HepG2 (cell line): ENCODE data around the gene RBPJ. TPM values are rescaled to one million over a fixed set of nuclear protein-coding genes. Genes with fewer than 3 reads are reported as not detected.
A peak's percentile ranks its signal among the peaks of the same experiment; 100 is the strongest.

Experiments
- ARNT ChIP-seq: fragments of 450-650 bp; IDR thresholded peaks from 2 replicates; pipeline ENCODE4 v1.6.1; 2017
- GABPB1 ChIP-seq: IDR thresholded peaks from 2 replicates; pipeline ENCODE4 v1.6.1; 2016; ENCODE audit warnings: mild to moderate bottlenecking, missing genetic modification reagents, moderate library complexity, missing compliant biosample characterization
- GATAD2A ChIP-seq: IDR thresholded peaks from 2 replicates; pipeline ENCODE4 v1.6.1; 2016
- KDM2A ChIP-seq: sonication (generic); formaldehyde crosslinking; IDR thresholded peaks from 2 replicates; pipeline ENCODE4 v1.4.0; 2020; ENCODE audit warnings: low read depth, missing genetic modification reagents, borderline replicate concordance
- KDM5A ChIP-seq: fragments of 200-600 bp; sonication (generic); IDR thresholded peaks from 2 replicates; pipeline ENCODE4 v1.7.0; 2018; ENCODE audit warnings: antibody characterized with exemption, mild to moderate bottlenecking, low read length, borderline replicate concordance
- KLF11 ChIP-seq: IDR thresholded peaks from 2 replicates; pipeline ENCODE4 v1.6.1; 2016; ENCODE audit warnings: missing compliant biosample characterization
- MTA1 ChIP-seq: sonication (generic); formaldehyde crosslinking; IDR thresholded peaks from 2 replicates; pipeline ENCODE4 v1.4.0; 2020; ENCODE audit warnings: missing genetic modification reagents, mild to moderate bottlenecking, borderline replicate concordance
- NONO ChIP-seq, 2 experiments: fragments of 450-650 bp in 1 of 2; sonication (generic) in 1 of 2; formaldehyde crosslinking in 1 of 2; IDR thresholded peaks in 1 of 2; conservative IDR thresholded peaks in 1 of 2; 2 replicates each; pipeline versions ENCODE4 v1.6.1 to v1.8.0; 2017 to 2022; ENCODE audit warnings: mild to moderate bottlenecking in 1 of 2, missing genetic modification reagents in 1 of 2, moderate library complexity in 1 of 2
- NPAS2 ChIP-seq: sonication (generic); formaldehyde crosslinking; IDR thresholded peaks from 2 replicates; pipeline ENCODE4 v1.8.0; 2022; ENCODE audit warnings: mild to moderate bottlenecking, missing genetic modification reagents, borderline replicate concordance
- PHF8 ChIP-seq: sonication (generic); formaldehyde crosslinking; IDR thresholded peaks from 2 replicates; pipeline ENCODE4 v1.5.0; 2020; ENCODE audit warnings: missing genetic modification reagents
- RAD51 ChIP-seq: fragments of 450-650 bp; IDR thresholded peaks from 2 replicates; pipeline ENCODE4 v1.6.1; 2016; ENCODE audit warnings: borderline replicate concordance
- SMYD3 ChIP-seq: sonication (generic); formaldehyde crosslinking; IDR thresholded peaks from 2 replicates; pipeline ENCODE4 v1.8.1; 2023; ENCODE audit warnings: mild to moderate bottlenecking, missing genetic modification reagents
- SPEN ChIP-seq: sonication (generic); formaldehyde crosslinking; IDR thresholded peaks from 2 replicates; pipeline ENCODE4 v1.5.1; 2020; ENCODE audit warnings: low read depth, mild to moderate bottlenecking, missing genetic modification reagents
- STAG1 ChIP-seq: sonication (generic); formaldehyde crosslinking; IDR thresholded peaks from 2 replicates; pipeline ENCODE4 v1.4.0; 2020; ENCODE audit warnings: missing genetic modification reagents
- TMF1 ChIP-seq: sonication (generic); formaldehyde crosslinking; IDR thresholded peaks from 2 replicates; pipeline ENCODE4 v1.8.1; 2022; ENCODE audit warnings: low read depth, missing genetic modification reagents
- ZFY ChIP-seq: sonication (generic); formaldehyde crosslinking; IDR thresholded peaks from 2 replicates; pipeline ENCODE4 v1.4.0; 2020; ENCODE audit warnings: missing genetic modification reagents
- ZNF354B ChIP-seq: sonication (generic); formaldehyde crosslinking; IDR thresholded peaks from 2 replicates; pipeline ENCODE4 v1.8.0; 2022; ENCODE audit warnings: mild to moderate bottlenecking, missing genetic modification reagents
- ZNF431 ChIP-seq: sonication (generic); formaldehyde crosslinking; IDR thresholded peaks from 2 replicates; pipeline ENCODE4 v1.9.0; 2022; ENCODE audit warnings: missing genetic modification reagents, low read depth, mild to moderate bottlenecking, borderline replicate concordance
- ZNF674 ChIP-seq: sonication (generic); formaldehyde crosslinking; IDR thresholded peaks from 2 replicates; pipeline ENCODE4 v1.5.0; 2020; ENCODE audit warnings: low read depth, mild to moderate bottlenecking, missing genetic modification reagents
- ZNF790 ChIP-seq: sonication (generic); formaldehyde crosslinking; IDR thresholded peaks from 2 replicates; pipeline ENCODE4 v1.8.0; 2022; ENCODE audit warnings: missing genetic modification reagents, mild to moderate bottlenecking, borderline replicate concordance
- polyA plus RNA-seq, 8 experiments: library from polyadenylated mRNA; depleted of rRNA in 3 of 8; stranded (reverse) in 7 of 8; unstranded in 1 of 8; fragments of >200 nt; fragmentation: Illumina TruSeq in 4 of 8; extraction: Trizol in 4 of 8; gene quantifications; 2 replicates each; pipeline versions ENCODE4 v1.2.1 to v1.2.3, GENCODE V29; 2011 to 2016; ENCODE audit warnings: low read depth in 4 of 8, missing spikeins in 1 of 8, mixed read lengths in 1 of 8; ENCODE audit not compliant: insufficient read depth in 1 of 8
- total RNA-seq, 5 experiments: library from RNA; depleted of rRNA; stranded (reverse); fragments of >200 nt; fragmentation: Illumina TruSeq; extraction: Trizol; gene quantifications; 2 replicates each; pipeline ENCODE4 v1.2.3, GENCODE V29; 2016; ENCODE audit warnings: low read depth in 1 of 5
- TF ChIP-seq, protein P1 (sequence below): sonication (generic); formaldehyde crosslinking; IDR thresholded peaks from 2 replicates; pipeline ENCODE4 v1.4.0; 2020; ENCODE audit warnings: missing genetic modification reagents
- TF ChIP-seq, protein P2 (sequence below): sonication (generic); formaldehyde crosslinking; IDR thresholded peaks from 2 replicates; pipeline ENCODE4 v1.8.0; 2022; ENCODE audit warnings: mild to moderate bottlenecking, missing genetic modification reagents
- TF ChIP-seq, protein P3 (sequence below): sonication (generic); formaldehyde crosslinking; IDR thresholded peaks from 2 replicates; pipeline ENCODE4 v1.4.0; 2020; ENCODE audit warnings: missing genetic modification reagents
- TF ChIP-seq, protein P4 (sequence below): sonication (generic); formaldehyde crosslinking; IDR thresholded peaks from 2 replicates; pipeline ENCODE4 v1.4.0; 2020; ENCODE audit warnings: missing genetic modification reagents, borderline replicate concordance

RBPJ gene
- total and polyA plus RNA-seq, 2 of the 13 experiments (the other 11 are each of a cell fraction or from before 2014, with no cell fraction given): 25.9 to 33.2 TPM

DNA sequence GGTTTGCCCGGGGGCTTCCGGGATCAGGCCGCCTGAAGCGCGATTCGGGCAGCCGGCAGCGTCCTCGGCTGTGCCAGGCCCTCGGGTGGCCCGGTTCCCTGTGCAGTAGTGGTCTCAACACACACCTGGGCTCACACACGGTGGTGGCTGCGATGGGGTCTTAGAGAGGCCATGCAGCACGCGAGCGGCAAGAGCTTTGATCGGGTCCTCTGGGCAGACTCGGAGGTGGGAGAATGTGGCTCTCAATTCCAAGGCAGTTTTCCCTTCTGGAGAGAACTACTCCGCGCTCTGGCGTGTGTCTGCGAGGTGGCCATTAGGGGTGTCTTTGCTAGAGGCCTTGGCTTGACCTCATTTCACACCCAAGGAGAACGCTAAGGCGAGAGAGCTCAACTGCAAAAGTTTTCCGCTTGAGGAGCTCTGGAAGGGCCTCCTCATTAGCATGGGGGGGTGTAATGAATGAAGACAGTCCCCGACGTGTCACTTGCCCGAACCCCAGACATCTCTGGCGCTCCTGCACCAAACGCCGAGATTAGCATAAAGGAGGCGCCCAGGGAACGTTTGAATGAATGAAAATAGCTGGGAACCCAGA is 771 bp upstream of the RBPJ start (continued):
- TF ChIP-seq KDM5A (0 out of 2 replicates have a peak, but pooled peaks have one; percentile 6), PHF8 (CRISPR knock-in tag) (0 out of 2 replicates have a peak, but pooled peaks have one; percentile 14), SPEN (CRISPR knock-in tag) (no peak), GABPB1 (peak; percentile 6; the same call in 1 of the 2 replicates), MTA1 (CRISPR knock-in tag) (peak; percentile 8; the same call in 1 of the 2 replicates), ZNF354B (CRISPR knock-in tag) (no peak), STAG1 (CRISPR knock-in tag) (no peak), ARNT (no peak), ZNF790 (CRISPR knock-in tag) (no peak), SMYD3 (CRISPR knock-in tag) (peak; percentile 57; the same call in 1 of the 2 replicates), ZNF674 (no peak), TMF1 (0 out of 2 replicates have a peak, but pooled peaks have one; percentile 22), ZNF431 (CRISPR knock-in tag) (no peak), RAD51 (no peak), GATAD2A (no peak), KLF11 (no peak), NPAS2 (CRISPR knock-in tag) (no peak), KDM2A (CRISPR knock-in tag) (no peak), NONO (IDR thresholded peaks at IDR 0.05) (no peak), NONO (CRISPR knock-in tag; conservative IDR thresholded peaks at IDR 0.05) (no peak), ZFY (CRISPR knock-in tag) (peak; percentile 51)
- TF ChIP-seq, protein P1, sequence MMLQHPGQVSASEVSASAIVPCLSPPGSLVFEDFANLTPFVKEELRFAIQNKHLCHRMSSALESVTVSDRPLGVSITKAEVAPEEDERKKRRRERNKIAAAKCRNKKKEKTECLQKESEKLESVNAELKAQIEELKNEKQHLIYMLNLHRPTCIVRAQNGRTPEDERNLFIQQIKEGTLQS: no peak
- TF ChIP-seq, protein P2, sequence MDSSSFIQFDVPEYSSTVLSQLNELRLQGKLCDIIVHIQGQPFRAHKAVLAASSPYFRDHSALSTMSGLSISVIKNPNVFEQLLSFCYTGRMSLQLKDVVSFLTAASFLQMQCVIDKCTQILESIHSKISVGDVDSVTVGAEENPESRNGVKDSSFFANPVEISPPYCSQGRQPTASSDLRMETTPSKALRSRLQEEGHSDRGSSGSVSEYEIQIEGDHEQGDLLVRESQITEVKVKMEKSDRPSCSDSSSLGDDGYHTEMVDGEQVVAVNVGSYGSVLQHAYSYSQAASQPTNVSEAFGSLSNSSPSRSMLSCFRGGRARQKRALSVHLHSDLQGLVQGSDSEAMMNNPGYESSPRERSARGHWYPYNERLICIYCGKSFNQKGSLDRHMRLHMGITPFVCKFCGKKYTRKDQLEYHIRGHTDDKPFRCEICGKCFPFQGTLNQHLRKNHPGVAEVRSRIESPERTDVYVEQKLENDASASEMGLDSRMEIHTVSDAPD (CRISPR knock-in tag): peak; percentile 55; the same call in 1 of the 2 replicates
- TF ChIP-seq, protein P3, sequence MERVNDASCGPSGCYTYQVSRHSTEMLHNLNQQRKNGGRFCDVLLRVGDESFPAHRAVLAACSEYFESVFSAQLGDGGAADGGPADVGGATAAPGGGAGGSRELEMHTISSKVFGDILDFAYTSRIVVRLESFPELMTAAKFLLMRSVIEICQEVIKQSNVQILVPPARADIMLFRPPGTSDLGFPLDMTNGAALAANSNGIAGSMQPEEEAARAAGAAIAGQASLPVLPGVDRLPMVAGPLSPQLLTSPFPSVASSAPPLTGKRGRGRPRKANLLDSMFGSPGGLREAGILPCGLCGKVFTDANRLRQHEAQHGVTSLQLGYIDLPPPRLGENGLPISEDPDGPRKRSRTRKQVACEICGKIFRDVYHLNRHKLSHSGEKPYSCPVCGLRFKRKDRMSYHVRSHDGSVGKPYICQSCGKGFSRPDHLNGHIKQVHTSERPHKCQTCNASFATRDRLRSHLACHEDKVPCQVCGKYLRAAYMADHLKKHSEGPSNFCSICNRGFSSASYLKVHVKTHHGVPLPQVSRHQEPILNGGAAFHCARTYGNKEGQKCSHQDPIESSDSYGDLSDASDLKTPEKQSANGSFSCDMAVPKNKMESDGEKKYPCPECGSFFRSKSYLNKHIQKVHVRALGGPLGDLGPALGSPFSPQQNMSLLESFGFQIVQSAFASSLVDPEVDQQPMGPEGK (CRISPR knock-in tag): 0 out of 2 replicates have a peak, but pooled peaks have one; percentile 1
- TF ChIP-seq, protein P4, sequence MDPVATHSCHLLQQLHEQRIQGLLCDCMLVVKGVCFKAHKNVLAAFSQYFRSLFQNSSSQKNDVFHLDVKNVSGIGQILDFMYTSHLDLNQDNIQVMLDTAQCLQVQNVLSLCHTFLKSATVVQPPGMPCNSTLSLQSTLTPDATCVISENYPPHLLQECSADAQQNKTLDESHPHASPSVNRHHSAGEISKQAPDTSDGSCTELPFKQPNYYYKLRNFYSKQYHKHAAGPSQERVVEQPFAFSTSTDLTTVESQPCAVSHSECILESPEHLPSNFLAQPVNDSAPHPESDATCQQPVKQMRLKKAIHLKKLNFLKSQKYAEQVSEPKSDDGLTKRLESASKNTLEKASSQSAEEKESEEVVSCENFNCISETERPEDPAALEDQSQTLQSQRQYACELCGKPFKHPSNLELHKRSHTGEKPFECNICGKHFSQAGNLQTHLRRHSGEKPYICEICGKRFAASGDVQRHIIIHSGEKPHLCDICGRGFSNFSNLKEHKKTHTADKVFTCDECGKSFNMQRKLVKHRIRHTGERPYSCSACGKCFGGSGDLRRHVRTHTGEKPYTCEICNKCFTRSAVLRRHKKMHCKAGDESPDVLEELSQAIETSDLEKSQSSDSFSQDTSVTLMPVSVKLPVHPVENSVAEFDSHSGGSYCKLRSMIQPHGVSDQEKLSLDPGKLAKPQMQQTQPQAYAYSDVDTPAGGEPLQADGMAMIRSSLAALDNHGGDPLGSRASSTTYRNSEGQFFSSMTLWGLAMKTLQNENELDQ (CRISPR knock-in tag): no peak
